GM18505 (cell line): ENCODE measurements around the gene ACSM3.
"Not testable (repeated sequence)": the region's sequence is repeated elsewhere in the genome, so short reads cannot be mapped to it uniquely, and the experiment has no call there.

Source experiments
- ATAC-seq: cut with Tn5 transposase; IDR thresholded peaks from one replicate; pipeline ENCODE4 v1.9.1; 2021; ENCODE audit not compliant: unreplicated experiment
- POLR2A ChIP-seq: IDR thresholded peaks from 4 replicates; pipeline ENCODE4 v1.6.1; 2011; ENCODE audit warnings: borderline replicate concordance; ENCODE audit not compliant: insufficient read depth, insufficient read length; ENCODE audit errors: extremely low read depth

The ACSM3 gene

DNA sequence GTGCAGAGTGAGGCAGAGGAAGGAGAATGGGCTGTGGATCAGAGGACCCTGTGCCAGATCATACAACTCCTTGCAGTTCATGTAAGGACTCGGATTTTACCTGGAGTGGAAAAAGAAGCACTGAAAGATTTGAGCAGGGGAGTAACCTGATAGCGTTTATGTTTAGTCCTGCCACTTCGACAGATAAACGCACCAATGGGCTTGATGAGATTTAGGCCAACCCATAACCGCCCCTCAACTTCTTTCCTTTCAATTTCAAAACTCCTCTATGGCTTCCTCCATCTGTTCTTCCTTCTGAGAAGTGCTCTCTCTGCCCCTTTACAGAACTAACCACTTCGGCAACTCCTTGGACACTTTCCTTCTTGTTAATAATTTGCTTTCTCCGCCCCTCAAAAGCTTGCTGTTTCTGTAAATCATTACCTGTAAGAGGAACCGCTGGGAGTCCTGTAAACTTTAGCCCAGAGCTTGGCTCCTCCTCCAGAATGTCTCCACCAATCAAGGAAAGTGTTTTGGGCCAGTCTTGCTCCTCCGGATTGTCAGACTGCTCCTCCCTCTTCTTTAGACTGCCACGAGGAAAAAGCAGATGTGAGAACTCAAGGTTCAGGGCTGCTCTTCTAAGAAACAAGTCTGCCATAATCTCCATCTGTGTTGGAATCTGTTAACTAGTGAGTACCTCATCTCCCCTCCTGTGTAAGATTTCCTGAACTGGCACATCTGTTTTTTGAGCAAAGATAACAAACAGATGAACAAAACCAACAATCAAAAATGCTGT, at the start of gene ACSM3:
TSS of gene ACSM3 (plus strand) at position 554 of the 772 bp plus-strand sequence. CDS start 6,021 bp downstream, outside the sequence.
- peak; percentile 57 for TF ChIP-seq POLR2A
- peak; percentile 96 for ATAC-seq

- ATAC-seq, result not testable (repeated sequence)
Observed at GRCh38 chr16:20717718-20718117, 46.1 kb upstream of the ACSM3 start.

DNA sequence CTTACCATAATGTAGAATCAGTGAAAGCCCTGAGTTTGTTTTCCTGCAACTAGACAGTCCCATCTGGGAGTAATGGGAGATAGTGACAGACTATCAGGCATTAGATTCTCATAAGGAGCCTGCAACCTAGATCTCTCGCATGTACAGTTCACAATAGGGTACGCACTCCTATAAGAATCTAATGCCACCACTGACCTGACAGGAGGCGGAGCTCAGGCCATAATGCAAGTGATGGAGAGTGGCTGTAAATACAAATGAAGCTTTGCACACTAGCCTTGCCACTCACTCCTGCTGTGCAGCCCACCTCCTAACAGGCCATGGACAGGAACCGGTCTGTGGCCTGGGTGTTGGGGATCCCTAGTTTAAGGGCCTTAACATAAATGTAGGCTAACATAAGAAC, 43.6 kb upstream of the ACSM3 start:
- no peak for TF ChIP-seq POLR2A
- no peak for ATAC-seq

DNA sequence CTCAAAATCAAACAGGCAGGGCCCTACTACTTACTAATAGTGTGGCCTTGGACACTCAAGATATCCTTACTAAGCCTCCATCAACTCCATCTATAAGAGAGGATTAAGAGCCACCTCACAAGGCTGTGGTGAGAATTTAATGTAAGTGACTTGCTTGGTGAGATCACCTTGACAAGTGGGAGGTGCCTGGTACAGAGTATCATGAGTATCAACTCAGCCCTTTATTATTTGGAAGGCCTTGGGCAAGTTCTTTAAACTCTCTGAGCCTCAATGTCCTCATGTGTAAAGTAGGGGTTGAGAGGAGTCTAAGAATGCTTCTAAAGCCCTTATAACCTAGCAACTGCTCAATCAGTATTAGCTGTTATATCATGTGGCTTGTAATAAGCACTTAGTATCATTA, 37.2 kb upstream of the ACSM3 start:
- TF ChIP-seq POLR2A, result no peak
- ATAC-seq, result no peak

DNA sequence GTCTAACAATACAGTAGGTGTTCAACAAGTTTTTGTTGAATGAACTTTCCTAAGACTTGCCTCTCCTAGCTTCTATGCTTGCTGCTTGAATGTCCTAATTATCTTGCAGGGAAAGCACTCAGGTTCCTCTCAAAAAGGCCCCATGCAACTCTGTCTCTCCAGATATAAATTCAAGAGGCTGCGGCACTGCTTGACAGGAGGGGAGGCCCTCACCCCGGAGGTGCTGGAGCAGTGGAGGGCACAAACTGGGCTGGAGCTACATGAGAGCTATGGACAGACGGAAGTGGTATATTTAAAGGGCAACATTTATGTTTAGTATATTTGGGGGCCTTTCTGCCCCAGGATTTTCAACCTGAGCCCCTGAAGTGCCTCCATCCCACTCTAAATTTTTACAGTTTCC, 36.6 kb upstream of the ACSM3 start:
- ATAC-seq, result no peak

DNA sequence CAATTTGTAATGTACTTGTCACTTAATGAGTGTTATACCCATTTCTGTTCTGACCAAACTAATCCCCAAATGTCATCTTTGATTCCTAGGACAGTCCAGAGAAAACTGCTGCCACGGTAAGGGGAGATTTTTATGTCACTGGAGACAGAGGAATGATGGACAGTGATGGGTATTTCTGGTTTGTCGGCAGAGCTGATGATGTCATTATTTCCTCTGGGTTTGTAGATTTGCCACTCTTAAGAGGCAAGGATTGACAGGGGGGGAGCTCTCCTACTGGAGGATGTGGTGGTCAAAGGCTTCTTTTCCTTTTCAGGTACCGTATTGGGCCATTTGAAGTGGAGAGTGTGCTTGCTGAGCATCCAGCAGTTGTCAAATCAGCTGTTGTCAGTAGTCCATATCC, 34.7 kb upstream of the ACSM3 start:
- no peak for TF ChIP-seq POLR2A

More for the DNA sequence above, 36.6 kb upstream of the ACSM3 start:
- TF ChIP-seq POLR2A, result no peak

DNA sequence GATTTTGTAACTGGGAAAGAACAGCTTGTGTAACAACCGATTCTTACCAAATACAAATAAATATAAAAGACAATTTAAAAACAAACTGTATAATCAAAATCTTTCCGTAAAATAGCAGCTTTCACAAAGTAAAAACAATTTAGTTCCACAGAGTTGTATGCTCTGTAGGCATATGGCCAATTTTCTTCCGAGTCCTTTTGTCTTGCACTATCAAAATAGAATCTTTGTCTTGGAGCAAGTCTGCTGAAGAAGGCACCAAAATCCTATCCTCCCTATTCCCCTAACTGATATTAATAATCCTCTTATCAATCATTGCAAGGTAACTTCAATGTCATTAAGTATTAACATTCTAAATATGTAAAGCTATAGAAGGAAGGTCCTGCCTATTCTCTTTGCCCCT, 29.8 kb upstream of the ACSM3 start:
- no peak for ATAC-seq
- TF ChIP-seq POLR2A, result no peak

More for the DNA sequence above, 34.7 kb upstream of the ACSM3 start:
- ATAC-seq, result no peak

DNA sequence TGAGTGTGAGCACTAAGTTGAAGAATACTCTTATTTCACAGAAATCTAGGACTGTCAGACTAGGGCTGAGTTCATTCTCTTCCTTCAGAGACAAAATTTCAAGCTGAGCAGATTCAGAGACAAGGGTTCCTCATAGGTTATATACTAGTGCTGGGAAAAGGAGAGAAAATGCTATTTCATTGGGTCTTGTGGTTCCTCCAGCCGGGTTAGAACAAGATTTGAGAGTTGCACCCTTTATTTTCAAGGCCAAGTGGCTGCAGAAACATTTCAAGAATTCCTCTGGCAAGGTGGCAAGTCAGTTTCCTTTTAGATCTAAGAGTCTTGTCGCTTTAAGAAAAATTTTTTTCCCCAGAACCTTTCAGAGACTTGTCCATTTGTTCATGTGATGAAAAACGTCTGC, 29.0 kb upstream of the ACSM3 start:
- no peak for ATAC-seq
- no peak for TF ChIP-seq POLR2A

DNA sequence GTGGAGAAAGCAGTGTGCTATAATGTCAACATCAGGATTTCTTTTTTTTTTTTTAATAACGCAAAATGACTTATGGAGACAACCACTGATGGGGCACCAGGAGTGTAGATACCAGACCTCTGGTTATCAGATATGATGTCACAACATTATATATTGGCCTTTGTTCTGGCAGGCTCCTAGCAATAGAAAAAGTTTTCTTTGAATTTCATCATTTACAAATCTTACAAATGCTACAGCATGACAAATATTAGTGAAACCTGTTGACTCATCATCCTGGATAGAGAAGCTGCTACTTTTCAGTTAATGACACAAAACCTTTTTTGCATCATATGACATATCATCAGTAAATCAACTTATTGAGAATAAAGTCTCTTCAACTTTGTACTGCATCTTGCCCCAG, 28.3 kb upstream of the ACSM3 start:
- no peak for TF ChIP-seq POLR2A
- no peak for ATAC-seq

DNA sequence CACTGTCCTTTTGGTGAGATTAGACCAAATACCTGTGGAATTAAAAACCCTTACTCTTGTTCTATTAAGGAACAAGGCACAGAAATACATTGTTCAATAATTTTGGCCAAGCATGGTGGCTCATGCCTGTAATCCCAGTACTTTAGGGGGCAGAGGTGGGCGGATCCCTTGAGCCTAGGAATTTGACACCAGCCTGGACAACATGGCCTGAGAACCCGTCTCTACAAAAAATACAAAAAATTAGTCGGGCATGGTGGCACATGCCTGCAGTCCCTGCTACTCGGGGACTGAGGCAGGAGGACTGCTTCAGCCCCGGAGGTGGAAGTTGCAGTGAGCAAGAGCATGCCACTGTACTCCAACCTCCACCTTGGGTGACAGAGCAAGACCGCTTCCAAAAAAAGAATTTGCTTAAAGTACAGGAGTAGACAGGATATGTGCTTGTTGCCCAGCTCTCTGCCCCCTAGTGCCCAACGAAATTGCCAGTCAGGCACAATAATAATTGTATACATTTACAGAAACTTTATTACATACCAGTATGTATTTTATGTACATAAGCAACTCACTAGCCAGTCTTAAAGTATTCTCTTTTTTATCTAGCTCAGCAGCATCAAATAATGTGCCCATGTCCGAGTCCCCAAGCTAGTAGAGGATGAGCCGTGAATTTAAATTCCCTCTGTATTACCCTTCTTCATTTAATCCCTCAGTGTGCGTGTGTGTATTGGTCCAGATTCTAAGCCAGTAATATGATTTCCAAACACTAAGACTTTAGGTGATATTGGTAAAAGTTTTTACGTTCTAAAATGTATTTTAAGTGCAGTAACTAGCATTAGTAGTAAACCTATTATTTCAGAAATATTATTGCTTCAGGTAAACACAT, 23.6 kb upstream of the ACSM3 start:
- no peak for ATAC-seq
- no peak for TF ChIP-seq POLR2A

DNA sequence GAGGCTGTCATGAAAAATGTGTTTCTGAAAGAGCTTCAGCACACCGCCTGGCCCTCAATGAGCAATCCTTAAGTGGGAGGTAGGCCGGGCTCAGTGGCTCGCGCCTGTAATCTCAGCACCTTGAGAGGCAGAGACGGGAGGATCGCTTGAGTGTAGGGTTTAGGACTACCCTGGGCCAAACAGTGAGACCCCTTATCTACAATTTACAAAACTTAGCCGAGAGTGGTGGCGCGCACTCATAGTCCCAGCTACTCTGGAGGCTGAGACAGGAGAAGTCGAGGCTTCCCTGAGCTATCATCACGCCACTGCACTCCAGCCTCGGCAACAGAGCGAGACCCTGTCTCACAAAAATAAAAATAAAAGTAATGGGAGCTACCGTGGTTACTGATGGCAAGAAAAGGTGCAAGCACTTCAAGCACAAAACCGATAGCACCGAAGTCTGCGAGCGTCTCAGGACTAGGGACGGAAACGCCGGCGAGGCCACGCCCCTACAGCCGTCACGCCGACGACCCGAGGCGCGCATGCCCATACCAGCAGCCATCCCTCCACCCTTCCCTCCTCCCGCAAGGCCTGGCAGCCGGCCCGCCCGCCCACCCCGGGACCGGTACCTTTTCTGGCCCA, 22.8 kb upstream of the ACSM3 start:
- no peak for TF ChIP-seq POLR2A
- peak; percentile 81 for ATAC-seq

- peak; percentile 86 for TF ChIP-seq POLR2A
- peak; percentile 81 for ATAC-seq
Observed at GRCh38 chr16:20741554-20742285, 22.1 kb upstream of the ACSM3 start, which contains the start of gene THUMPD1. Gene THUMPD1, minus strand, starts transcription at chr16:20741818. Its CDS starts 79 bp downstream, at chr16:20741739.

GRCh38 chr16:20743591-20743990, 20.2 kb upstream of the ACSM3 start:
- ATAC-seq, result no peak
- no peak for TF ChIP-seq POLR2A
